ENCODE results near the gene ITPKC.

The ITPKC gene

DNA sequence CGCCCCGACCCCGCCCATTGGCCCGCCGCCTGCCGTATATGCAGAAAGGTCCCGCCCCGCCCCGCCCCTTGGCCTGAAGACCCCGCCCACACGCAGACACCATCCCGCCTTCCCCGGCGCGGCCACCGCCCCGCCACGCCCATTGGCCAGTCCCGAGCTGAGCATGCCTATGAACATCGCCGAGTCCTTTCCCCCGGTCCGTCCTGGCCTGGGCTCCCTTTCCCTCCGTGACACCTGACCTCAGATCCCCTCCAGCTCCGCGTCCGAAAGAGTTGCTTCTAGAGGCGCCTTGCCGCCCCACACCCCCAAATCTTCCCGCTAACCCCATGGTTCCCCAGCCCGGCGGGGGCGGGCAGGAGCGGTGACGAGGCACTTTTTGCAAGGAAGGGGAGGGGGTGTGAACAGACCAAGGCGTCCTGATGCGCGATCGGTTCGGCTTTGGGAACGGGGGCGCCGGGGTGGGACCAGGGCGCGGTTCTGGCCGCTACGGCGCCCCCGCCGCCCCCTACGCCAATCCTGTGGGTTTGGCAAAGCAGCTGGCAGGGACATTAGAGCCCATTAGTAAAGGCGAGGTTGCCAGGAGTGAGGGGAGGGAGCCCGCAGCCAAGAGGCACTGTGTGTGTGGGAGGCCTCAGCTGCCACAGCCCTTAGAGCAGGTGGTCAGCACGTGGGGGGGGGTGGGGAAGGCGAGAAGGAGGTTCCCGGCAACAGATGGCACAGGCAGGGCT is 26.1 kb upstream of the ITPKC start:
- DNase-seq: peak; percentile 95

DNA sequence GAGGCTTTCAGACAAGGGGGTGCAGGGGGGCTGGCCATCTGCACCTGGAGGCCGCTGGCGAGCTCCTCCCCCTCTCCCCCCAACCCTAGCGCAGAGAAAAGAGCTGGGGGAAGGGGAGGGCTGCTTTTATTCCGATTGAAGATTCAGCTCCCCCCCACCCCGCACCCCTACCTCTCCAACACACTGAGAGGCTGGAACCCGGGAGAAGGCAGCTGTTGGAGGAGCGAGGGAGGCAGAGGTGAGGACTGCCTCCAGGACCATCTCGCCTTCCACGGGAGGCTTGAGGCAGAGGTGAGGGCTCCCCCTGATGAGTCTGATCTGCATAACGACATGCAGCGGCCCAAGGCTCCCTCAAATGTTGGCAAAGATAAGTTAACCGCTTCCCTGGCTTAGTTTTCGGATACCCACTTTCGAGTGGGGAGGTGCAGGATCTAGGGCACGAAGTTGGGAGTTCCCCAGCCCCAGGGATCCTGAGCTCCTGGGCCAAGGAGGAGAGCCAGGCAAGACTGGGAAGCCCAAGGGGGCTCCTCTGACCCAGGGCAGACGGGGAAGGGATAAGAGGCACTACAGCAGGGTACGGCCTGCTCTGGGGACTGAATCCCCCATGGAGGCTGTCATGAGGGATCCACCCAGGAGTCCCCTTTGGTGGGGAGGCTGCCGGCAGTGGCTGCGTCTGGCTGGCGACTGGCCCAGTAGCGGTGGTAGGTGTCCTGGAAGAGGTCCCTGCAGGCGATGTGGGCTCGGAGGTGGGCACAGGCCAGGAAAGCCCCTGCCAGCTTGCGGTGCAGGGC is 25.3 kb upstream of the ITPKC start:
- DNase-seq: peak; percentile 72

DNA sequence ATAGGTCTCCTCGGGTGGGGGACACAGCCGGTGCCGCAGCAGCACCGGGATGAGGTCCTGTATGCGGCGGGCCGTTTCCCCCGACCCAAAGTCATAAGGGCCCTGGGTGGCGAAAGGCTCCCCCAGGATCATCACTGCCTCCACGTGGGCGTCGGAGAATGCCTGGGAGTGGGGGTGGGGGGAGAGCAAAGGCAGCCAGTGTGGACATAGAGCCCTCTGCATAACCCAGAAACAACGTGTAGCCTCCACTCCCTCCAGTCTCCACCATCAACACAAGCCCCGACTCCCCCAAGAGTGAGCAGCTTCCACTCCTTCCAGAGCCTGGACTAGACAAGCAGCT is 24.7 kb upstream of the ITPKC start:
- no peak for DNase-seq

DNA sequence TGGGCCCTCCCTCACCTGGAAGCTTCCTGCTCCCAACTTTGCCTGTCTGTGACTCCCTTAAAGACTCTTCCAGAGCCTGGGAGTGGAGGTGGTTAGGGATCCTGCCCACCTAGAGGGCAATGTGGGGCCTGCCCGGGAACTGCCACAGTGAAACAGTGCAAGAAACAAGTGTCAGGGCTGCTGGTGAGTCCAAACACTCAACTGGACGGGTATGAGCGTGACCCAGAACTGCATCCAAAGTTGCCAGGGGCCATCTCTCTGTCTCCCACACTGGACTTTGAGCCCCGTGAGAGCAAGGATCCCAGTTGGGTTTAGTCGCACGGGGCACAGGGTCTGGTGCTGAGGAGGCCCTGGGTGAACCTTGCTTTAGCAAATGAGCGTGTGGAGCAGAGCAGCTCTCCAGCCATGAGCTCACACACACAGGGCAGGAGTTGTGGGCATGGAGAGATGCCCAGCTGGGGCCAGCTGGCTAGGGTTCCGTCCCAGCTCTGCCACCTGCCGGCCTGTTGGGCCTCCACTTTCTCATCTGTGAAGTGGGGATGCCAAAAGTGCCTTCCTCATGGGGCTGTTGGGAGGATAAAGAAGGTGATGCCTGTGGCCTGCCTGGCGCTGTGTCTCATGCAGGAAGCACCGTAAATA is 23.6 kb upstream of the ITPKC start:
- DNase-seq: no peak

GRCh38 chr19:40693896-40694295 is 23.0 kb upstream of the ITPKC start:
- no peak for DNase-seq

GRCh38 chr19:40695881-40696280 is 21.0 kb upstream of the ITPKC start:
- DNase-seq: no peak

- no peak for DNase-seq
Measured at GRCh38 chr19:40697007-40697406, 19.9 kb upstream of the ITPKC start.

- DNase-seq: no peak
Measured at GRCh38 chr19:40700083-40700482, 16.8 kb upstream of the ITPKC start.

GRCh38 chr19:40701758-40702157 is 15.2 kb upstream of the ITPKC start:
- DNase-seq: no peak

DNA sequence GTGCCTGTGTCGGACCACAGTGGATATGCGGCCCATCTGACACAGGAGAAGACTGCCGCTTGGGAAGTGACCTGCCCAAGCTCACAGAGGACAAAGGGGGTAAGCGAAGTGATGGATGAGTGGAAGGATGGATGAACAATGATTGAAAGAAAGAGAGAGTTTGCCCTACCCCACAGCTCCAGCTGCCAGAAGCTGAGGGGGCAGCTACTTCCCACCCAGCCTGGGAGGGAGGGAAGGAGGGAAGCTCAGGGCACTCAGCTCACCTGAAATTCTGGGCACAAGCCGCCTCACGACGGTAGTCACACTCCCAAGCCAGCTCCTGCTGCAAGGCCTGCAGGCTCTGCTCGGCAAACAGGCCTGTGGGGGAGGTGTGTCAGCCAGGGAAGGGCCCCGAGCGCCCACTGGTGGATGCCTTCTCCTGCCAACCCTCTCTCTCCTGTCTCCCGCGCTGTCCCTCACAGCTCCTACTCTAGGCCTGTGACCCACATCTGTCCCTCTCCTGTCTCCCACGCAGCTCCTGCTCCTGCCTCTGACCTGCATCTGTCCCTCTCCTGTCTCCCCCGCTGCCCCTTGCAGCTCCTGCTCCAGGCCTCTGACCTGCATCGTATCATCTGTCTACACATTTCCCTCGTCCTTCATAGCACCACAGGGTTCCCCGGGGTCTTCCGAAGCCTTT is 14.4 kb upstream of the ITPKC start:
- peak; percentile 54 for DNase-seq

DNA sequence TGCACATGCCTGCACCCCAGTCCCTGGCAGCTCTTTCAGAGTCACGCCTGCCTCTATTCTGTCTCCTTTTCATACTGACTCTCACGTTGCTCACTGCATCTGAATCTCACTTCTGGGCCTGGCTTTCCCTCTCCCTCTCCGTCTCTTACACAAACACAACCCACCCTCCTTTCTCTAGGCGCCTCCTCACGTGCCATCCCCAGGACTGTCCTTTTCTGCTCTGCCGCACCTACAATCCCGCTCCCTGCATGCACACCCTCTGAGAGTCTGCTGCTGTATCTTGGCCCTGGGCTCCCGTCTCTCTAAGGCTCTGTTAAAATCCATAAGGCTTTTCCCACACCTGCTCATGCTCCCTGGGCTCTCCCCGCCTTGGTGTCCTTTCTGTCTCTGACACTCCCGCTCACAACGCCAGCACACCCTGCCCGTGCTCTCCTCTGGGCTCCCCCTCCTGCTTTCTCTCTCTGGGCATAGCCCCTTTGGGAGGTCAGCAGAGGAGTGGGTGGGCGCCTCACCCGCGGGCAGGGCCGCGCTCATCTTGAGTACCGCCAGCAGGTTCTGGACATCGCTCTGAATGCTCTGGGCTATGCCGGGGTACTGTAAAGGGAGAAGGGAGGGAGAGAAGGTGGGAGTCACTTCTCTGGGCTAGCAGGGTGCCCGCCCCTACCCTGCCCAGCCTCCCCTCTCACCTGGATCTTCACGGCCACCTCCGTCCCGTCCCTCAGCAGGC is 13.7 kb upstream of the ITPKC start:
- no peak for DNase-seq

GRCh38 chr19:40704491-40705361 is 12.2 kb upstream of the ITPKC start:
- no peak for DNase-seq

GRCh38 chr19:40705362-40705651 is 11.6 kb upstream of the ITPKC start:
- no peak for DNase-seq

DNA sequence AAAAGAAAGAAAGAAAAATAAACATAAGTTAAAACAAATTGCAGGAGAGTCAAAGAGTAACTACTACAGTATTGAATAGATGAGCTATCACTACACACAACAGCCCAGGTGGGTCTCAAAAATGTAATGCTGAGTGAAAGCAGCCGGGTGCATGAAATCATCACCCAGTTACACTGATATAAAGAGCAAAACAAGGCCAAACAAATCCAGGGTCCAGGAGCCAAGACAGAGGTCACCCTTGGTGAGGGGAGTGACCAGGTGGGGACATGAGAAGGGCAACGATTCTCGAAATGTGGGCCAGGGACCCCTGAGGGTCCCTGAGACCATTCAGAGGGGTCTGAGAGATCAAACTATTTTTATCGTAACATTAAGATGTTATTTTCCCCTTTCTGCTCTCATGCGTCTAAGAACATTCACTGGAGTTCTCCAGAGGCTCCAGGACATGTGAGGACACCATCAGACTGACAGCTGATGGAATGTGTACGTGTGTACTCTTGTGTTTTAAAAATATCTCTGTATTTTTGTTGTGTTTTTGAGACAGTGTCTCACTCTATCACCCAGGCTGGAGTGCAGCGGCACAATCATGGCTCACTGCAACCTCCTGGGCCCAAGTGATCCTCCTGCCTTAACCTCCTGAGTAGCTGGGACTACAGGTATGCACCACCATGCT is 10.8 kb upstream of the ITPKC start:
- DNase-seq: no peak

DNA sequence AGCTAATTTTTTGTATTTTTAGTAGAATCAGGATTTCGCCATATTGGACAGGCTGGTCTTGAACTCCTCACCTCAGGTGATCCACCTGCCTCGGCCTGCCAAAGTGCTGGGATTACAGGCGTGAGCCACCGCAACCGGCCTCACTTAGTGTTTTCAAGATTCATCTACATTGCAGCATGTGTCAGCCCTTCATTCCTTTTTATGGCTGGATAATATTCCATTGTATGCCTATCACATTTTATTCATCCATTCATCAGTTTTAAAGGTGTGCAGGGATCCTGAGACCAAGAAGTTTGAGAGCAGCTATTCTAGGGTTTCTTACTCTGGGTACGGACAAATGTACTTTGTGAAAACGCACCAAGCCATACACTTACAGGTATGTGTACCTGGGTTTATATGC is 9.3 kb upstream of the ITPKC start:
- DNase-seq: no peak

GRCh38 chr19:40709817-40710216 is 7.1 kb upstream of the ITPKC start:
- no peak for DNase-seq

GRCh38 chr19:40713939-40714338 is 3.0 kb upstream of the ITPKC start:
- no peak for DNase-seq

DNA sequence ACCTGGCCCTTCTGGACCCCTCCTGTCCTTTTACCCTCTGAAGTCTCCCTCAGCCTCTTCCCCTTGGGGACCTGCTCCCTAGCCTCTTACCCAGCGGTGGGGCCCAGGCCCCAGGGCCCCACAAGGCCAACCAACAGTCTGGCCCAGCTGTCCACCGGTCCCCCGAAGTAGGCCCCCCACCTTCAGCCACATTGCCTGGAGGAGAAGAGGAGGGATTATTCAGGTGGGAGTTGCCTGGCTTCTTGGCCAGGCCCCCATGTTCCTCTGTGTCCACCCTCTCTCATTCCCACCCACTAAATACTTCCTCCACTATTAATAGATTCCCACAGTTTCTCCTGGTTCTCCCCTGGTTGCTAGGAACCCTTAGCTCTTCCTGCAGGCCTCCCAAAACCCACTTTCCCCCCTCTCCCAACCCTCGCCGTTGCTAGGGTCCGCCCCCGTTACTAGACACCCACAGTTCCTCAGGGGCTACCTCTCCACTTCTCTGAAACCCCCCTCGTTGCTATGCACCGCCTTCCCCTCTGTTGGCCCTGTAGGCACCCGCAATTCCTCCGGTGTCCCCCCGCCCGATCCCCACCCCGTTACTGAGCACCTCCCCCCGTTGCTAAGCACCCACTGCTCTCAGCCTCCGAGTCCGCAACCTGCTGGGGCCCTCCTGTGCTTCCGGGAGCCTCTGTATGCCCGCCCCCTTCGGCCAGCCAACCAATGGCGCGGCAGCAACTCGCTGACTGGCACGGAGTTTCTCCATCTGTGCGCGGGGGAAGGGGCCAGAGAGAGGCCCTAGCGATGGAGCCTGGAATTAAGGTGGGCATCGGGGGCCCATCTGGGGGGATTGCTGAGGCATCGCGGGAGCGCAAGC is 2.2 kb upstream of the ITPKC start:
- peak; percentile 96 for DNase-seq

- peak; percentile 62 for DNase-seq
Measured at GRCh38 chr19:40716031-40716481, 856 bp upstream of the ITPKC start.

DNA sequence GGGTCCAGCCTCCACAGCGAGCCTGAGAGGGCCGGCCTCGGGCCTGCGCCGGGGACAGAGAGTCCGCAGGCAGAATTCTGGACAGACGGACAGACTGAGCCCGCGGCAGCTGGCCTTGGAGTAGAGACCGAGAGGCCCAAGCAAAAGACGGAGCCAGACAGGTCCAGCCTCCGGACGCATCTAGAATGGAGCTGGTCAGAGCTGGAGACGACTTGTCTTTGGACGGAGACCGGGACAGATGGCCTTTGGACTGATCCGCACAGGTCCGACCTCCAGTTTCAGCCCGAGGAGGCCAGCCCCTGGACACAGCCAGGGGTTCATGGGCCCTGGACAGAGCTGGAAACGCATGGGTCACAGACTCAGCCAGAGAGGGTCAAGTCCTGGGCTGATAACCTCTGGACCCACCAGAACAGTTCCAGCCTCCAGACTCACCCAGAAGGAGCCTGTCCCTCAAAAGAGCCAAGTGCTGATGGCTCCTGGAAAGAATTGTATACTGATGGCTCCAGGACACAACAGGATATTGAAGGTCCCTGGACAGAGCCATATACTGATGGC is 490 bp downstream of the ITPKC start:
- DNase-seq: no peak

Measured in hematopoietic multipotent progenitor cell treated with erythropoietin and hydrocortisone succinate and interleukin-3 and kit ligand, for 6 days (in vitro differentiated cells).